CD4-positive, alpha-beta T cell treated with Interleukin-1 beta for 1 hour (primary cell): Measurements from ENCODE around the gene MDM2.

ENCODE experiments used
- DNase-seq, 2 donors: peaks; one replicate each; pipeline ENCODE4 v3.0.0-alpha.2; 2020 to 2022

MDM2 gene

GRCh38 chr12:68884251-68884650, 76.3 kb downstream of the MDM2 start:
- DNase-seq: no peak

GRCh38 chr12:68885381-68885780, 77.4 kb downstream of the MDM2 start:
- DNase-seq: no peak

GRCh38 chr12:68886636-68887572, 78.9 kb downstream of the MDM2 start:
- no peak for DNase-seq

- DNase-seq: no peak
Measured at GRCh38 chr12:68887641-68888040, 79.7 kb downstream of the MDM2 start.

- no peak for DNase-seq
Measured at GRCh38 chr12:68888243-68888642, 80.3 kb downstream of the MDM2 start.

- no peak for DNase-seq
Measured at GRCh38 chr12:68890701-68891113, 82.7 kb downstream of the MDM2 start.

GRCh38 chr12:68891141-68891540, 83.2 kb downstream of the MDM2 start:
- DNase-seq: no peak

GRCh38 chr12:68893201-68893600, 85.2 kb downstream of the MDM2 start:
- no peak for DNase-seq

- DNase-seq: no peak
Measured at GRCh38 chr12:68893741-68894140, 85.8 kb downstream of the MDM2 start.

GRCh38 chr12:68894276-68894855, 86.4 kb downstream of the MDM2 start:
- no peak for DNase-seq

GRCh38 chr12:68896881-68897540, 89.0 kb downstream of the MDM2 start:
- DNase-seq: no peak

GRCh38 chr12:68899251-68899771, 91.3 kb downstream of the MDM2 start:
- no peak for DNase-seq

GRCh38 chr12:68900241-68900640, 92.3 kb downstream of the MDM2 start:
- DNase-seq: no peak
